ENCODE data around the gene TMEM53. TPM values are rescaled to one million over a fixed set of nuclear protein-coding genes. Genes with fewer than 3 reads are reported as not detected.
"Not testable (repeated sequence)": the region's sequence is repeated elsewhere in the genome, so short reads cannot be mapped to it uniquely, and the experiment has no call there.

Gene TMEM53
- total RNA-seq, 3 donors from 2014 or later, result 8.3 to 9.4 (median 9.2) TPM

- no peak overlapping the region for H3K4me3 ChIP-seq
- no peaks in the 10 kb centered on the region for H3K9me3 ChIP-seq
- H3K4me1 ChIP-seq, result no peaks in the 10 kb centered on the region
- TF ChIP-seq POLR2A (IDR thresholded peaks at IDR 0.05) (no peak), POLR2AphosphoS5 (IDR thresholded peaks at IDR 0.05) (no peak), CTCF (IDR thresholded peaks at IDR 0.05) (no peak)
- H3K27me3 ChIP-seq, result no peaks in the 10 kb centered on the region
- intact Hi-C loops (cut with DNase I; ENCODE audit: low total_unique reads), result no loop called here
- no peak for DNase-seq (ENCODE audit: low spot score in 2 of 2)
- H3K27ac ChIP-seq, result no peak overlapping the region
- H3K36me3 ChIP-seq, result no peaks in the 10 kb centered on the region
Measured at GRCh38 chr1:44707112-44707881, 33.0 kb upstream of the TMEM53 start.

GRCh38 chr1:44705938-44706337 is 31.7 kb upstream of the TMEM53 start:
- TF ChIP-seq POLR2AphosphoS5 (IDR thresholded peaks at IDR 0.05) (no peak), POLR2A (IDR thresholded peaks at IDR 0.05) (no peak), CTCF (IDR thresholded peaks at IDR 0.05) (no peak)
- Histone ChIP-seq H3K27me3 (no peaks in the 10 kb centered on the region), H3K27ac (no peak overlapping the region), H3K4me1 (no peaks in the 10 kb centered on the region), H3K36me3 (no peaks in the 10 kb centered on the region), H3K9me3 (no peaks in the 10 kb centered on the region), H3K4me3 (no peak overlapping the region)
- DNase-seq (ENCODE audit: low spot score in 2 of 2), result no peak
- intact Hi-C loops (cut with DNase I; ENCODE audit: low total_unique reads), result no loop called here

DNA sequence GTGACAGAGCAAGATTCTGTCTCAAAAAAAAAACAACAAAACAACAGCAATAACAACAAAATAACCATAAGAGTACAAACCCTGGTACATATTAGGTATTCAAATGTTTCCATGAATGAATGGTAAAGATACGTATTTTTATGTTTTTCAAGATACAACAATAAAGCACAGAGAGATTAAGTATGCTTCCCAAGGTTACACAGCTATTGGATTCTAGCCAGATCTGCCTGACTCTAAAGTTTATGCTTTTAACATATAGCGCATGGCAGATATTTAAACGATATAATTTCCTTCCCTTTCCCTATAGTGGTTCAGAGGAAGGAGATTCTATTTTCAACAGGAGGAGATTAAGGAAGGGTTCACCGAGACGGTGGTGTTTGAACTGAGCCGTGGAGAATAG is 31.2 kb upstream of the TMEM53 start:
- TF ChIP-seq CTCF (IDR thresholded peaks at IDR 0.05) (no peak), POLR2A (IDR thresholded peaks at IDR 0.05) (no peak), POLR2AphosphoS5 (IDR thresholded peaks at IDR 0.05) (no peak)
- Histone ChIP-seq H3K4me1 (no peaks in the 10 kb centered on the region), H3K36me3 (no peaks in the 10 kb centered on the region), H3K4me3 (no peak overlapping the region), H3K27ac (no peak overlapping the region), H3K27me3 (no peaks in the 10 kb centered on the region), H3K9me3 (no peaks in the 10 kb centered on the region)
- DNase-seq (ENCODE audit: low spot score in 2 of 2), result no peak
- intact Hi-C loops (cut with DNase I; ENCODE audit: low total_unique reads), result no loop called here

GRCh38 chr1:44701141-44701573 is 26.9 kb upstream of the TMEM53 start:
- no peak overlapping the region for H3K4me3 ChIP-seq
- no peak overlapping the region for H3K27ac ChIP-seq
- intact Hi-C loops (cut with DNase I; ENCODE audit: low total_unique reads), result no loop called here
- no peak for TF ChIP-seq POLR2AphosphoS5 (IDR thresholded peaks at IDR 0.05)
- TF ChIP-seq POLR2A (IDR thresholded peaks at IDR 0.05), result no peak
- no peak for TF ChIP-seq CTCF (IDR thresholded peaks at IDR 0.05)
- no peaks in the 10 kb centered on the region for H3K4me1 ChIP-seq
- no peaks in the 10 kb centered on the region for H3K27me3 ChIP-seq
- H3K36me3 ChIP-seq, result no peaks in the 10 kb centered on the region
- H3K9me3 ChIP-seq, result no peaks in the 10 kb centered on the region
- DNase-seq (ENCODE audit: low spot score in 2 of 2), result no peak

DNA sequence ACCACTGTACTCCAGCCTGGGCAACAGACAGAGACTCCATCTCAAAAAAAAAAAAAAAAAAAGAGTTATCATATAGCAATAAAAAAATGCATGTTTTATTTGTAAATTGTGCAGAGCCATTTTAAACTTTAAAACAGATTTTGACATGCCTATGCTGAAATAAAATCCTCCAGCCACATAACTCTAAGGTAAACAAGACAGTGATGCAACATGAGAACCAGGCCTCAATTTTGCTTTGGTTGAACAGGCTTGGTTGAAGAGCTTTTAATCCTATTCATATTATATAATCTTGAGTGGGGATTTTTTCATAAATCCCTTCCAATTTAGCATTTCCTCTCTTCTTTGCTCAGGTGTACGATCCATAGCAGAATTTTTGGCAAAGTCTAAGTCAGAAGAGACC is 26.3 kb upstream of the TMEM53 start:
- Histone ChIP-seq H3K36me3 (no peaks in the 10 kb centered on the region), H3K27me3 (no peaks in the 10 kb centered on the region), H3K27ac (no peak overlapping the region), H3K4me3 (no peak overlapping the region), H3K4me1 (no peaks in the 10 kb centered on the region), H3K9me3 (no peaks in the 10 kb centered on the region)
- intact Hi-C loops (cut with DNase I; ENCODE audit: low total_unique reads), result no loop called here
- no peak for TF ChIP-seq CTCF (IDR thresholded peaks at IDR 0.05)
- TF ChIP-seq POLR2A (IDR thresholded peaks at IDR 0.05), result no peak
- TF ChIP-seq POLR2AphosphoS5 (IDR thresholded peaks at IDR 0.05), result no peak
- DNase-seq (ENCODE audit: low spot score in 2 of 2), result no peak

GRCh38 chr1:44699375-44699774 is 25.1 kb upstream of the TMEM53 start:
- H3K4me3 ChIP-seq; H3K9me3 ChIP-seq; H3K27ac ChIP-seq; intact Hi-C loops (cut with DNase I; ENCODE audit: low total_unique reads); DNase-seq (ENCODE audit: low spot score in 2 of 2); H3K4me1 ChIP-seq; H3K36me3 ChIP-seq; H3K27me3 ChIP-seq: not testable (repeated sequence)

All from breast epithelium (tissue), 4 donors.